Suppressor macrophage (primary cell): ENCODE measurements around the gene UTY.

ENCODE experiments used
- DNase-seq, 4 experiments: peaks; one replicate each; pipeline ENCODE4 v3.0.0-alpha.2; 2020 to 2022
- total RNA-seq, 17 experiments: gene quantifications; one replicate each; lab custom pipeline; 2026; ENCODE audit warnings: mixed read lengths in 6 of 17, inconsistent platforms in 3 of 17; lab: John Stamatoyannopoulos, UW

The UTY gene
- total RNA-seq: 9.9 to 55.6 (median 33.8) reads per million in 17 experiments

- DNase-seq: peak; percentile 88 to 96 (median 93)
Measured at GRCh38 chrY:13479828-13480227, at the start of gene UTY. TSS of gene UTY (minus strand) at chrY:13480033. CDS start at chrY:13479665, 368 bp downstream.

GRCh38 chrY:13520474-13520873, 40.6 kb upstream of the UTY start:
- DNase-seq: no peak

- DNase-seq: peak in 1 of 4 experiments; percentile 3
Measured at GRCh38 chrY:13501215-13501614, 21.4 kb upstream of the UTY start.

GRCh38 chrY:13493737-13494136, 13.9 kb upstream of the UTY start:
- no peak for DNase-seq

- no peak for DNase-seq
Measured at GRCh38 chrY:13492408-13492807, 12.6 kb upstream of the UTY start.

GRCh38 chrY:13488738-13489137, 8.9 kb upstream of the UTY start:
- no peak for DNase-seq

- peak; percentile 45 to 62 (median 56) for DNase-seq
Measured at GRCh38 chrY:13479121-13479711, 617 bp downstream of the UTY start.

- DNase-seq: peak; percentile 71 to 81 (median 78)
Measured at GRCh38 chrY:13478126-13478785, 1.6 kb downstream of the UTY start.

- no peak for DNase-seq
Measured at GRCh38 chrY:13474997-13475396, 4.8 kb downstream of the UTY start.

- no peak for DNase-seq
Measured at GRCh38 chrY:13451572-13451971, 28.3 kb downstream of the UTY start.

GRCh38 chrY:13450596-13451130, 29.2 kb downstream of the UTY start:
- no peak for DNase-seq

GRCh38 chrY:13445566-13445965, 34.3 kb downstream of the UTY start:
- DNase-seq: no peak

- no peak for DNase-seq
Measured at GRCh38 chrY:13443146-13443545, 36.7 kb downstream of the UTY start.

- DNase-seq: no peak
Measured at GRCh38 chrY:13440811-13441210, 39.0 kb downstream of the UTY start.

GRCh38 chrY:13435968-13436937, 43.6 kb downstream of the UTY start:
- DNase-seq: peak; percentile 30 to 62 (median 56)

- DNase-seq: no peak
Measured at GRCh38 chrY:13435206-13435967, 44.4 kb downstream of the UTY start.

GRCh38 chrY:13432293-13433025, 47.4 kb downstream of the UTY start:
- no peak for DNase-seq

GRCh38 chrY:13429551-13429950, 50.3 kb downstream of the UTY start:
- DNase-seq: no peak

GRCh38 chrY:13423281-13423732, 56.5 kb downstream of the UTY start:
- peak in 3 of 4 experiments; percentile 1 to 5 (median 5) for DNase-seq

GRCh38 chrY:13416869-13417661, 62.8 kb downstream of the UTY start:
- DNase-seq: no peak
